Transverse colon (tissue), 4 donors: ENCODE results near the gene DLG2. TPM values are rescaled to one million over a fixed set of nuclear protein-coding genes. Genes with fewer than 3 reads are reported as not detected.

Experiments used
- DNase-seq: peaks from one replicate; pipeline ENCODE4 v3.0.0-alpha.2; 2019
- H3K27ac ChIP-seq, 4 donors: fragments of 200-600 bp; sonication (generic); 2 replicates each; pipeline ENCODE4 v1.5.1; 2016 to 2018; ENCODE audit warnings: inconsistent platforms in 4 of 4
- H3K27me3 ChIP-seq: fragments of 200-600 bp; sonication (generic); 2 replicates; pipeline ENCODE4 v1.5.1; 2017; ENCODE audit warnings: inconsistent platforms
- H3K36me3 ChIP-seq, 4 donors: fragments of 200-600 bp; sonication (generic); 2 replicates each; pipeline ENCODE4 v1.5.1; 2017 to 2019; ENCODE audit warnings: inconsistent platforms in 4 of 4
- H3K4me1 ChIP-seq, 4 donors: fragments of 200-600 bp; sonication (generic); 2 replicates each; pipeline ENCODE4 v1.5.1; 2017 to 2020; ENCODE audit warnings: inconsistent platforms in 4 of 4
- H3K4me3 ChIP-seq, 4 donors: fragments of 200-600 bp; sonication (generic); 1 replicate in 1 of 4; 2 replicates in 3 of 4; pipeline versions ENCODE4 v1.5.1 to v1.6.1; 2017 to 2019; ENCODE audit warnings: inconsistent platforms in 4 of 4
- H3K9me3 ChIP-seq, 2 donors: fragments of 200-600 bp; sonication (generic); 2 replicates each; pipeline ENCODE4 v1.5.1; 2017 to 2019; ENCODE audit warnings: inconsistent platforms in 2 of 2
- EP300 ChIP-seq: sonication (generic); formaldehyde crosslinking; IDR thresholded peaks from one replicate; pipeline ENCODE4 v1.6.1; 2017; ENCODE audit warnings: antibody characterized with exemption, low read depth
- POLR2A ChIP-seq: fragments of 450-650 bp; IDR thresholded peaks from one replicate; pipeline ENCODE4 v1.6.1; 2016; ENCODE audit warnings: antibody characterized with exemption, mild to moderate bottlenecking, moderate library complexity
- POLR2AphosphoS5 ChIP-seq, 3 donors: sonication (generic); formaldehyde crosslinking; IDR thresholded peaks; one replicate each; pipeline ENCODE4 v1.6.1; 2016; ENCODE audit warnings: antibody characterized with exemption in 3 of 3
- WGBS, 2 donors: methylation state at CpG; one replicate each; pipeline ENCODE4 v1.1.5; 2018; ENCODE audit warnings: low coverage in 1 of 2; 5-methylcytosine and 5-hydroxymethylcytosine counted together
- in situ Hi-C, 4 donors: fragments of 200-750 bp; cut with MboI; loops; one replicate each; pipeline versions ENCODE4 v1.15.0 to v1.15.1; 2017; ENCODE audit warnings: low sequenced_read_pairs in 3 of 4, low pct_ligation_motif_present in 1 of 4, low pct_unique_long_range_greater_than_20kb in 1 of 4
- intact Hi-C: fragments of 100-400 bp; cut with DNase I; formaldehyde crosslinking; loops from one replicate; pipeline ENCODE4 v1.15.1; 2023; ENCODE audit warnings: low total_unique reads
- total RNA-seq, 4 donors: library from RNA; depleted of rRNA; stranded (reverse); fragments of >200 nt; gene quantifications; one replicate each; pipeline ENCODE4 v1.1.0, GENCODE V29; 2016
- TF ChIP-seq, protein P1 (sequence below), 5 experiments: fragments of 200-600 bp in 3 of 5; fragments of 450-650 bp in 2 of 5; sonication (generic) in 3 of 5; IDR thresholded peaks; 1 replicate in 2 of 5; 2 replicates in 3 of 5; pipeline ENCODE4 v1.5.1; 2016 to 2017; ENCODE audit warnings: antibody characterized with exemption in 5 of 5, inconsistent platforms in 3 of 5, mild to moderate bottlenecking in 2 of 5, moderate library complexity in 1 of 5

The DLG2 gene
- total RNA-seq, 4 donors from 2014 or later = 1.9 to 28.3 (median 3.7) TPM

DNA sequence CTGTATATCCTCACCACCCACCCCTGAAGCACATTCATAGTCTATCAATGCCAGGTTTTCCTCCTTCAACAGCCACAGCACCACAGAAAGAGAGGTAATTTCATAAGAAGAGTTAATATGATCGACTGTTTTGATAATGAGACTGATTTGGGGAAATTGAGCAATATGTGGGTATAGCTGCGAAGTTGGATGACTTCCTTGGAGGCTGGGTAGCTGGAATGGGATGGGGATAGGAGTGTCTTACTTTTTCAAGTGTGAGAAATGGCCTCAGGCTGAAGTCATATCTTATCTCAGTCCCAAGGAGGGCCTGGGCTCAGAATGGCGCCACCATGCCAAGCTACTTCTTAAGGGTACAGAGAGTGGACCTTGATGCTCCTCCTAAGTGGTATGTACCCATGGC, 2153.4 kb downstream of the DLG2 start:
- Histone ChIP-seq H3K4me1 (no peaks in the 10 kb centered on the region), H3K36me3 (no peaks in the 10 kb centered on the region), H3K27ac (no peak overlapping the region), H3K4me3 (no peak overlapping the region), H3K27me3 (no peaks in the 10 kb centered on the region), H3K9me3 (no peaks in the 10 kb centered on the region)
- 79 to 90% methylated on average over 2 to 3 of the region's 3 CpGs for WGBS, 2 donors
- DNase-seq = no peak
- intact Hi-C loops (no loop called here), in situ Hi-C loops (no loop called here)
- TF ChIP-seq, protein P1, sequence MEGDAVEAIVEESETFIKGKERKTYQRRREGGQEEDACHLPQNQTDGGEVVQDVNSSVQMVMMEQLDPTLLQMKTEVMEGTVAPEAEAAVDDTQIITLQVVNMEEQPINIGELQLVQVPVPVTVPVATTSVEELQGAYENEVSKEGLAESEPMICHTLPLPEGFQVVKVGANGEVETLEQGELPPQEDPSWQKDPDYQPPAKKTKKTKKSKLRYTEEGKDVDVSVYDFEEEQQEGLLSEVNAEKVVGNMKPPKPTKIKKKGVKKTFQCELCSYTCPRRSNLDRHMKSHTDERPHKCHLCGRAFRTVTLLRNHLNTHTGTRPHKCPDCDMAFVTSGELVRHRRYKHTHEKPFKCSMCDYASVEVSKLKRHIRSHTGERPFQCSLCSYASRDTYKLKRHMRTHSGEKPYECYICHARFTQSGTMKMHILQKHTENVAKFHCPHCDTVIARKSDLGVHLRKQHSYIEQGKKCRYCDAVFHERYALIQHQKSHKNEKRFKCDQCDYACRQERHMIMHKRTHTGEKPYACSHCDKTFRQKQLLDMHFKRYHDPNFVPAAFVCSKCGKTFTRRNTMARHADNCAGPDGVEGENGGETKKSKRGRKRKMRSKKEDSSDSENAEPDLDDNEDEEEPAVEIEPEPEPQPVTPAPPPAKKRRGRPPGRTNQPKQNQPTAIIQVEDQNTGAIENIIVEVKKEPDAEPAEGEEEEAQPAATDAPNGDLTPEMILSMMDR (IDR thresholded peaks at IDR 0.05) = no peak
- TF ChIP-seq EP300 (no peak), POLR2AphosphoS5 (IDR thresholded peaks at IDR 0.05) (no peak), POLR2A (no peak)

DNA sequence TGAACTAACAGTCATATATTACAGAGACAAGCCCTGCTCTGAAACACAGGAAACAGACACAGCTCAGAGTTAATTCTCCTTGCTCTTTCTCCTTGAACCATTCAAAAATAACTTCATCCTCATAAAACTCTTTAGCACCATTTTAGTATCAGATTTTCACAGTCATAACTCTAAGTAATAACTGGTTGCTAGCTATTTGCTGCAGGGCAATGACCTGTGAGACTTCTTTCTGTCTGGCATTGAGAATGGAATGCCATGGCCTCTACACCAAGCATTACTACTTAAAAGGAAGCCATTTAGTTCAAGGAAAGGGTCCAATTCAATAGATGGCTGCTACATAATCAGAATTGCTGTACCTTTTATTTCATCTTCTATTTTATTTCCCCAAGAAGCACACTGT, 2154.3 kb downstream of the DLG2 start:
- TF ChIP-seq EP300 (no peak), POLR2A (no peak), POLR2AphosphoS5 (IDR thresholded peaks at IDR 0.05) (no peak)
- TF ChIP-seq, protein P1 (IDR thresholded peaks at IDR 0.05) = no peak

DNA sequence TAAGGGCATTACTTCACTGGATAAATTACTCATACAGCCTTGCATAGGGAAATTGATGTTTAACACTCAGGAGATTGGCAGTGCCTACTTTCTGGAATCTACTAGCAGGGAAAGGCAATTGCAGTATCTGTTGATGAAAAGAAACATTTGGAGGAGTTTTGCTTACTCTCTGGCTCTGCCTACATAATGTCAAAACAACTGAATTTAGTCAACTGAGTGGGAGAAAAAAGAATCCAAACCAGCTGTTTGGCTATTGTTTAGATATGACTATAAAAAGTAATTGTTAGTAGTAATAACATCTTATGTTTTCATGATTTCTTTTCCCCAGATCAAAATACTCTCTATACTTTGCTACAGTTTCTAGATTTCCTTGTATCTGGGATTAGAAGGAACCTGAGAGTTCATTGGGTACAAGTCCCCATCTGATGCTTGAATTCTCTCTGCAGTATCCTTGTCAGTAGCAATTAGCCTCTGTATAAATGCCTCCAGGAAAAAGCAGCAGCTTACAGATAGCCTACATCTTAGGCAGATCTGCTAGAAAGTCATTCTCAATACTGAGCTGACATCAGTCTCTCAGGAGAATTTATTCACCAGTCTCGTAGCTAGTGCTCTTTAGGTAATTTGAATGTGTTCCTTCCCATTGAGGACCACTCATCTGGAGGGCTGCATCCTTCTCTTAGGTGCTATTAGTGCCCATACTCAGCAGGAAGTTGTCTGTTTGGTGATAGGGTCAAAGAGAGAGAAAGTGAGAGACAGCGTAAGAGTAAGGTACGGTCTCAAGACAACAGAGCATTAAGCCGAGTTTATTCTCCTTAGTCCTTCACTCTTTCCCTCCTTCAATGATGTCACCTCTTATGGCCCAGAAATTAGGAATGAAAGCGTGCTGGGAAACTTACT, 2155.1 kb downstream of the DLG2 start:
- H3K27ac ChIP-seq = no peak overlapping the region
- no peaks in the 10 kb centered on the region for H3K9me3 ChIP-seq
- in situ Hi-C loops (no loop called here), intact Hi-C loops (no loop called here)
- no peak for DNase-seq
- no peaks in the 10 kb centered on the region for H3K36me3 ChIP-seq
- no peak for TF ChIP-seq EP300
- no peak for TF ChIP-seq POLR2AphosphoS5 (IDR thresholded peaks at IDR 0.05)
- TF ChIP-seq, protein P1 (IDR thresholded peaks at IDR 0.05) = no peak
- TF ChIP-seq POLR2A = no peak
- no peaks in the 10 kb centered on the region for H3K27me3 ChIP-seq
- no peak overlapping the region for H3K4me3 ChIP-seq
- H3K4me1 ChIP-seq = no peaks in the 10 kb centered on the region
- WGBS, 2 donors = 56 to 72% methylated on average over 5 of the region's 5 CpGs

More for the DNA sequence above, 2154.3 kb downstream of the DLG2 start:
- H3K27ac ChIP-seq = no peak overlapping the region
- no peaks in the 10 kb centered on the region for H3K9me3 ChIP-seq
- no peaks in the 10 kb centered on the region for H3K27me3 ChIP-seq
- intact Hi-C loops = no loop called here
- no peaks in the 10 kb centered on the region for H3K36me3 ChIP-seq
- H3K4me1 ChIP-seq = no peaks in the 10 kb centered on the region
- in situ Hi-C loops = no loop called here
- DNase-seq = no peak
- no peak overlapping the region for H3K4me3 ChIP-seq

DNA sequence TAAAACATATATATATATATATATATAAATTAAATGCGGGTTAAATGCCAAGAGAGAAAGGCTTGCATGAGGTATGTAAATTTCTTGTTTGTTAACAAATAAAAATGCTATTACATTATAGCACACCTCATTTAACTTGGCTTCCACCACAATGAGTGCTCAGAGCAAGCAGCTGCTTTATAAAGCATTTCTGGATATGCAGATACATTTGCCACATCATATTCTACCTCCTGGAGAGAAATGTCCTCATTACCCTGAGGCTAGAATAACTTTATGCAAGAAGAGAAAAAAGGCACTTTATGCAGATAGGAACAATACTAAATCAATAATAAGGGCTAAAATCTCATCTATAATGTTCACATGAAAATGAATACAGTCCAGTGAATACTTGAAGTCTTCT, 2159.3 kb downstream of the DLG2 start:
- no peaks in the 10 kb centered on the region for H3K36me3 ChIP-seq
- H3K9me3 ChIP-seq = no peaks in the 10 kb centered on the region
- no peaks in the 10 kb centered on the region for H3K27me3 ChIP-seq
- intact Hi-C loops (no loop called here), in situ Hi-C loops (no loop called here)
- no peak overlapping the region for H3K27ac ChIP-seq
- 83 to 86% methylated on average over 1 of the region's 1 CpG for WGBS, 2 donors
- H3K4me1 ChIP-seq = no peaks in the 10 kb centered on the region
- DNase-seq = no peak
- no peak overlapping the region for H3K4me3 ChIP-seq
- TF ChIP-seq EP300 = no peak
- TF ChIP-seq POLR2A = no peak
- TF ChIP-seq POLR2AphosphoS5 (IDR thresholded peaks at IDR 0.05) = no peak
- TF ChIP-seq, protein P1 (IDR thresholded peaks at IDR 0.05) = no peak
